GM23338 (cell line): ENCODE measurements around the gene EPAS1. TPM values are rescaled to one million over a fixed set of nuclear protein-coding genes. Genes with fewer than 3 reads are reported as not detected.

ENCODE experiments used
- ATAC-seq: fragments of 200-7000 bp; cut with Tn5 transposase; 3 replicates; pipeline ENCODE4 v1.9.1; 2020
- DNase-seq: peaks from one replicate; pipeline ENCODE4 v3.0.0-alpha.2; 2015; ENCODE audit warnings: low spot score
- H2AFZ ChIP-seq: fragments of 200-600 bp; sonication (generic); 2 replicates; pipeline ENCODE4 v1.8.0; 2016; ENCODE audit warnings: antibody characterized with exemption, mild to moderate bottlenecking, moderate library complexity
- H3F3A ChIP-seq: fragments of 200-600 bp; sonication (generic); replicated peaks from 2 replicates; pipeline ENCODE4 v1.8.0; 2017; ENCODE audit warnings: antibody characterized with exemption, mixed run types, low read depth
- H3K27ac ChIP-seq: fragments of 200-600 bp; sonication (generic); 2 replicates; pipeline ENCODE4 v1.6.1; 2016; ENCODE audit warnings: low read depth
- H3K27me3 ChIP-seq: fragments of 200-600 bp; sonication (generic); 2 replicates; pipeline ENCODE4 v1.8.0; 2016; ENCODE audit warnings: mild to moderate bottlenecking, mixed run types, moderate library complexity; ENCODE audit not compliant: insufficient read depth
- H3K36me3 ChIP-seq: fragments of 200-600 bp; sonication (generic); 2 replicates; pipeline ENCODE4 v1.8.0; 2016; ENCODE audit warnings: mild to moderate bottlenecking; ENCODE audit not compliant: insufficient read depth
- H3K4me1 ChIP-seq: fragments of 200-600 bp; sonication (generic); 2 replicates; pipeline ENCODE4 v1.8.0; 2016; ENCODE audit warnings: mild to moderate bottlenecking, moderate library complexity; ENCODE audit not compliant: insufficient read depth
- H3K4me2 ChIP-seq: fragments of 200-600 bp; sonication (generic); 2 replicates; pipeline ENCODE4 v1.7.1; 2017; ENCODE audit warnings: mixed run types
- H3K4me3 ChIP-seq: fragments of 200-600 bp; sonication (generic); 2 replicates; pipeline ENCODE4 v1.6.1; 2016; ENCODE audit warnings: mixed run types
- H3K79me2 ChIP-seq: fragments of 200-600 bp; sonication (generic); replicated peaks from 2 replicates; pipeline ENCODE4 v1.8.0; 2017; ENCODE audit warnings: mild to moderate bottlenecking; ENCODE audit not compliant: insufficient read depth
- H3K9me2 ChIP-seq: fragments of 200-600 bp; sonication (generic); 2 replicates; pipeline ENCODE4 v1.8.0; 2017; ENCODE audit not compliant: insufficient read depth
- H4K20me1 ChIP-seq: fragments of 200-600 bp; sonication (generic); replicated peaks from 2 replicates; pipeline ENCODE4 v1.8.0; 2017; ENCODE audit warnings: mild to moderate bottlenecking; ENCODE audit not compliant: insufficient read depth
- H3K27ac Mint-ChIP-seq: 2 replicates; pipeline ENCODE4 v1.8.0; 2020; ENCODE audit warnings: inconsistent platforms, mild to moderate bottlenecking, moderate library complexity, mixed read lengths
- H3K27me3 Mint-ChIP-seq: 3 replicates; pipeline ENCODE4 v1.8.0; 2022; ENCODE audit warnings: low read depth, mild to moderate bottlenecking, moderate library complexity, mixed read lengths, inconsistent platforms; ENCODE audit not compliant: insufficient read depth, poor library complexity
- H3K36me3 Mint-ChIP-seq: 3 replicates; pipeline ENCODE4 v1.8.0; 2021; ENCODE audit warnings: low read depth, mild to moderate bottlenecking, inconsistent platforms, moderate library complexity, mixed read lengths
- H3K4me1 Mint-ChIP-seq: 3 replicates; pipeline ENCODE4 v1.8.0; 2020; ENCODE audit warnings: mild to moderate bottlenecking, inconsistent platforms, mixed read lengths
- H3K4me3 Mint-ChIP-seq: 3 replicates; pipeline ENCODE4 v1.8.0; 2021; ENCODE audit warnings: moderate library complexity, mild to moderate bottlenecking, inconsistent platforms, mixed read lengths
- H3K9me3 Mint-ChIP-seq: 3 replicates; pipeline ENCODE4 v1.8.0; 2020; ENCODE audit warnings: moderate library complexity, mild to moderate bottlenecking, inconsistent platforms, mixed read lengths
- CREB1 ChIP-seq: fragments of 250-450 bp; sonication (Bioruptor Pico); IDR thresholded peaks from 2 replicates; pipeline ENCODE4 v1.5.0; 2020; ENCODE audit warnings: low read depth, mild to moderate bottlenecking, moderate library complexity
- EZH2 ChIP-seq: fragments of 200-600 bp; sonication (generic); IDR thresholded peaks from one replicate; pipeline ENCODE4 v1.8.0; 2017; ENCODE audit warnings: antibody characterized with exemption, mild to moderate bottlenecking, low read depth; ENCODE audit not compliant: unreplicated experiment
- EZH2phosphoT487 ChIP-seq: fragments of 200-600 bp; sonication (generic); IDR thresholded peaks from one replicate; pipeline ENCODE4 v1.8.1; 2018; ENCODE audit warnings: antibody characterized with exemption; ENCODE audit not compliant: unreplicated experiment
- JUNB ChIP-seq: IDR thresholded peaks from one replicate; pipeline ENCODE4 v1.6.1; 2016; ENCODE audit warnings: antibody characterized with exemption; ENCODE audit not compliant: unreplicated experiment
- NANOG ChIP-seq: IDR thresholded peaks from 2 replicates; pipeline ENCODE4 v1.6.1; 2016; ENCODE audit warnings: antibody characterized with exemption, borderline replicate concordance
- POLR2AphosphoS5 ChIP-seq: IDR thresholded peaks from 2 replicates; pipeline ENCODE4 v1.6.1; 2016; ENCODE audit warnings: antibody characterized with exemption, low read depth
- STAT1 ChIP-seq: IDR thresholded peaks from one replicate; pipeline ENCODE4 v1.6.1; 2016; ENCODE audit warnings: antibody characterized with exemption; ENCODE audit not compliant: unreplicated experiment
- ZNF114 ChIP-seq: fragments of 250-450 bp; sonication (Bioruptor Pico); IDR thresholded peaks from 2 replicates; pipeline ENCODE4 v1.5.0; 2020; ENCODE audit warnings: mild to moderate bottlenecking, moderate library complexity
- ZNF331 ChIP-seq: fragments of 250-450 bp; sonication (Bioruptor Pico); IDR thresholded peaks from 2 replicates; pipeline ENCODE4 v1.5.0; 2020; ENCODE audit warnings: low read depth, mild to moderate bottlenecking, moderate library complexity
- polyA plus RNA-seq: library from polyadenylated mRNA; unstranded; fragments of >200 nt; fragmentation: Nextera tagmentation; extraction: Ambion mirVana; gene quantifications from 2 replicates; pipeline ENCODE4 v1.2.1, GENCODE V29; 2016
- total RNA-seq: library from RNA; depleted of rRNA; stranded (reverse); fragments of >200 nt; shearing (Covaris generic); gene quantifications from 2 replicates; pipeline ENCODE4 v1.2.3, GENCODE V29; 2014
- TF ChIP-seq, protein P1 (sequence below): IDR thresholded peaks from one replicate; pipeline ENCODE4 v1.6.1; 2018; ENCODE audit warnings: antibody characterized with exemption; ENCODE audit not compliant: unreplicated experiment
- TF ChIP-seq, protein P2 (sequence below), 2 experiments: fragments of 200-600 bp in 1 of 2; sonication (generic) in 1 of 2; conservative IDR thresholded peaks; 2 replicates each; pipeline versions ENCODE4 v1.5.1 to v1.6.1; 2016 to 2017; ENCODE audit warnings: antibody characterized with exemption in 2 of 2, low read depth in 2 of 2, mild to moderate bottlenecking in 2 of 2, moderate library complexity in 1 of 2
- TF ChIP-seq, protein P3 (sequence below): fragments of 250-450 bp; sonication (Bioruptor Pico); IDR thresholded peaks from 2 replicates; pipeline ENCODE4 v1.5.0; 2020; ENCODE audit warnings: mild to moderate bottlenecking, moderate library complexity
- TF ChIP-seq, protein P4 (sequence below): IDR thresholded peaks from 2 replicates; pipeline ENCODE4 v1.6.1; 2016; ENCODE audit warnings: antibody characterized with exemption

The EPAS1 gene
- total and polyA plus RNA-seq, 2 experiments from 2014 or later = 0.68 to 5.4 TPM

DNA sequence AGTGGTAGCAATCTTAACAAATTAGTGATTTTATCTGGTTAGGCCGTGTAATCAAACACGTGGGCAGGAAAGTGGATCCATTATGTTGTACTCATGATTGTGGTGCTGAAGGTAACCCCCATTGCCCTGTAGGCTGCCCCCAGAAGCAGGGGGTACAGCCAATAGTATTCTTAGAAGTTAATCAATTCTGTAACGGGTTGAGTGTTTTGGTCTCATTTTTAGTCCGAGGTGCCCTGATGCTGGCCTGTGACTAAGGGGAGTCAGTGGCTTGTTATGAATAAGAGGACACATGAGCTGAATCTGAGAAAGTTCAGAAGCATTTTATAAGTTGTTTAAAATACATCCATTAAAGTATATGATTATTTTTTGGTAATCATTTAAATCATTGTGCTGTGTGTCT lies 8.6 kb downstream of the EPAS1 start:
- H3K27me3 Mint-ChIP-seq = peaks cover 28% of the 10 kb centered on the region
- H3K27ac Mint-ChIP-seq = no peak overlapping the region
- no peak overlapping the region for H2AFZ ChIP-seq
- ATAC-seq (no peak), DNase-seq (no peak)
- H3K9me2 ChIP-seq = peaks cover 13% of the 10 kb centered on the region
- peaks cover 35% of the 10 kb centered on the region for H3K4me1 ChIP-seq
- H3K4me1 Mint-ChIP-seq = peaks cover 27% of the 10 kb centered on the region
- peaks cover 12% of the 10 kb centered on the region; the same call in 2 of the 3 replicates for H3K36me3 Mint-ChIP-seq
- H3K79me2 ChIP-seq = no peaks in the 10 kb centered on the region
- H3K27me3 ChIP-seq = peaks cover 31% of the 10 kb centered on the region
- H3K4me3 ChIP-seq = no peak overlapping the region
- peaks cover 6% of the 10 kb centered on the region; the same call in 2 of the 3 replicates for H3K9me3 Mint-ChIP-seq
- no peak overlapping the region for H3K4me3 Mint-ChIP-seq
- TF ChIP-seq JUNB = no peak
- TF ChIP-seq, protein P1, sequence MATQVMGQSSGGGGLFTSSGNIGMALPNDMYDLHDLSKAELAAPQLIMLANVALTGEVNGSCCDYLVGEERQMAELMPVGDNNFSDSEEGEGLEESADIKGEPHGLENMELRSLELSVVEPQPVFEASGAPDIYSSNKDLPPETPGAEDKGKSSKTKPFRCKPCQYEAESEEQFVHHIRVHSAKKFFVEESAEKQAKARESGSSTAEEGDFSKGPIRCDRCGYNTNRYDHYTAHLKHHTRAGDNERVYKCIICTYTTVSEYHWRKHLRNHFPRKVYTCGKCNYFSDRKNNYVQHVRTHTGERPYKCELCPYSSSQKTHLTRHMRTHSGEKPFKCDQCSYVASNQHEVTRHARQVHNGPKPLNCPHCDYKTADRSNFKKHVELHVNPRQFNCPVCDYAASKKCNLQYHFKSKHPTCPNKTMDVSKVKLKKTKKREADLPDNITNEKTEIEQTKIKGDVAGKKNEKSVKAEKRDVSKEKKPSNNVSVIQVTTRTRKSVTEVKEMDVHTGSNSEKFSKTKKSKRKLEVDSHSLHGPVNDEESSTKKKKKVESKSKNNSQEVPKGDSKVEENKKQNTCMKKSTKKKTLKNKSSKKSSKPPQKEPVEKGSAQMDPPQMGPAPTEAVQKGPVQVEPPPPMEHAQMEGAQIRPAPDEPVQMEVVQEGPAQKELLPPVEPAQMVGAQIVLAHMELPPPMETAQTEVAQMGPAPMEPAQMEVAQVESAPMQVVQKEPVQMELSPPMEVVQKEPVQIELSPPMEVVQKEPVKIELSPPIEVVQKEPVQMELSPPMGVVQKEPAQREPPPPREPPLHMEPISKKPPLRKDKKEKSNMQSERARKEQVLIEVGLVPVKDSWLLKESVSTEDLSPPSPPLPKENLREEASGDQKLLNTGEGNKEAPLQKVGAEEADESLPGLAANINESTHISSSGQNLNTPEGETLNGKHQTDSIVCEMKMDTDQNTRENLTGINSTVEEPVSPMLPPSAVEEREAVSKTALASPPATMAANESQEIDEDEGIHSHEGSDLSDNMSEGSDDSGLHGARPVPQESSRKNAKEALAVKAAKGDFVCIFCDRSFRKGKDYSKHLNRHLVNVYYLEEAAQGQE = no peak
- no peak for TF ChIP-seq POLR2AphosphoS5
- no peak for TF ChIP-seq EZH2phosphoT487
- TF ChIP-seq, protein P2, sequence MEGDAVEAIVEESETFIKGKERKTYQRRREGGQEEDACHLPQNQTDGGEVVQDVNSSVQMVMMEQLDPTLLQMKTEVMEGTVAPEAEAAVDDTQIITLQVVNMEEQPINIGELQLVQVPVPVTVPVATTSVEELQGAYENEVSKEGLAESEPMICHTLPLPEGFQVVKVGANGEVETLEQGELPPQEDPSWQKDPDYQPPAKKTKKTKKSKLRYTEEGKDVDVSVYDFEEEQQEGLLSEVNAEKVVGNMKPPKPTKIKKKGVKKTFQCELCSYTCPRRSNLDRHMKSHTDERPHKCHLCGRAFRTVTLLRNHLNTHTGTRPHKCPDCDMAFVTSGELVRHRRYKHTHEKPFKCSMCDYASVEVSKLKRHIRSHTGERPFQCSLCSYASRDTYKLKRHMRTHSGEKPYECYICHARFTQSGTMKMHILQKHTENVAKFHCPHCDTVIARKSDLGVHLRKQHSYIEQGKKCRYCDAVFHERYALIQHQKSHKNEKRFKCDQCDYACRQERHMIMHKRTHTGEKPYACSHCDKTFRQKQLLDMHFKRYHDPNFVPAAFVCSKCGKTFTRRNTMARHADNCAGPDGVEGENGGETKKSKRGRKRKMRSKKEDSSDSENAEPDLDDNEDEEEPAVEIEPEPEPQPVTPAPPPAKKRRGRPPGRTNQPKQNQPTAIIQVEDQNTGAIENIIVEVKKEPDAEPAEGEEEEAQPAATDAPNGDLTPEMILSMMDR (conservative IDR thresholded peaks at IDR 0.05; ENCODE audit: low read depth in 2 of 2) = no peak
- TF ChIP-seq, protein P3, sequence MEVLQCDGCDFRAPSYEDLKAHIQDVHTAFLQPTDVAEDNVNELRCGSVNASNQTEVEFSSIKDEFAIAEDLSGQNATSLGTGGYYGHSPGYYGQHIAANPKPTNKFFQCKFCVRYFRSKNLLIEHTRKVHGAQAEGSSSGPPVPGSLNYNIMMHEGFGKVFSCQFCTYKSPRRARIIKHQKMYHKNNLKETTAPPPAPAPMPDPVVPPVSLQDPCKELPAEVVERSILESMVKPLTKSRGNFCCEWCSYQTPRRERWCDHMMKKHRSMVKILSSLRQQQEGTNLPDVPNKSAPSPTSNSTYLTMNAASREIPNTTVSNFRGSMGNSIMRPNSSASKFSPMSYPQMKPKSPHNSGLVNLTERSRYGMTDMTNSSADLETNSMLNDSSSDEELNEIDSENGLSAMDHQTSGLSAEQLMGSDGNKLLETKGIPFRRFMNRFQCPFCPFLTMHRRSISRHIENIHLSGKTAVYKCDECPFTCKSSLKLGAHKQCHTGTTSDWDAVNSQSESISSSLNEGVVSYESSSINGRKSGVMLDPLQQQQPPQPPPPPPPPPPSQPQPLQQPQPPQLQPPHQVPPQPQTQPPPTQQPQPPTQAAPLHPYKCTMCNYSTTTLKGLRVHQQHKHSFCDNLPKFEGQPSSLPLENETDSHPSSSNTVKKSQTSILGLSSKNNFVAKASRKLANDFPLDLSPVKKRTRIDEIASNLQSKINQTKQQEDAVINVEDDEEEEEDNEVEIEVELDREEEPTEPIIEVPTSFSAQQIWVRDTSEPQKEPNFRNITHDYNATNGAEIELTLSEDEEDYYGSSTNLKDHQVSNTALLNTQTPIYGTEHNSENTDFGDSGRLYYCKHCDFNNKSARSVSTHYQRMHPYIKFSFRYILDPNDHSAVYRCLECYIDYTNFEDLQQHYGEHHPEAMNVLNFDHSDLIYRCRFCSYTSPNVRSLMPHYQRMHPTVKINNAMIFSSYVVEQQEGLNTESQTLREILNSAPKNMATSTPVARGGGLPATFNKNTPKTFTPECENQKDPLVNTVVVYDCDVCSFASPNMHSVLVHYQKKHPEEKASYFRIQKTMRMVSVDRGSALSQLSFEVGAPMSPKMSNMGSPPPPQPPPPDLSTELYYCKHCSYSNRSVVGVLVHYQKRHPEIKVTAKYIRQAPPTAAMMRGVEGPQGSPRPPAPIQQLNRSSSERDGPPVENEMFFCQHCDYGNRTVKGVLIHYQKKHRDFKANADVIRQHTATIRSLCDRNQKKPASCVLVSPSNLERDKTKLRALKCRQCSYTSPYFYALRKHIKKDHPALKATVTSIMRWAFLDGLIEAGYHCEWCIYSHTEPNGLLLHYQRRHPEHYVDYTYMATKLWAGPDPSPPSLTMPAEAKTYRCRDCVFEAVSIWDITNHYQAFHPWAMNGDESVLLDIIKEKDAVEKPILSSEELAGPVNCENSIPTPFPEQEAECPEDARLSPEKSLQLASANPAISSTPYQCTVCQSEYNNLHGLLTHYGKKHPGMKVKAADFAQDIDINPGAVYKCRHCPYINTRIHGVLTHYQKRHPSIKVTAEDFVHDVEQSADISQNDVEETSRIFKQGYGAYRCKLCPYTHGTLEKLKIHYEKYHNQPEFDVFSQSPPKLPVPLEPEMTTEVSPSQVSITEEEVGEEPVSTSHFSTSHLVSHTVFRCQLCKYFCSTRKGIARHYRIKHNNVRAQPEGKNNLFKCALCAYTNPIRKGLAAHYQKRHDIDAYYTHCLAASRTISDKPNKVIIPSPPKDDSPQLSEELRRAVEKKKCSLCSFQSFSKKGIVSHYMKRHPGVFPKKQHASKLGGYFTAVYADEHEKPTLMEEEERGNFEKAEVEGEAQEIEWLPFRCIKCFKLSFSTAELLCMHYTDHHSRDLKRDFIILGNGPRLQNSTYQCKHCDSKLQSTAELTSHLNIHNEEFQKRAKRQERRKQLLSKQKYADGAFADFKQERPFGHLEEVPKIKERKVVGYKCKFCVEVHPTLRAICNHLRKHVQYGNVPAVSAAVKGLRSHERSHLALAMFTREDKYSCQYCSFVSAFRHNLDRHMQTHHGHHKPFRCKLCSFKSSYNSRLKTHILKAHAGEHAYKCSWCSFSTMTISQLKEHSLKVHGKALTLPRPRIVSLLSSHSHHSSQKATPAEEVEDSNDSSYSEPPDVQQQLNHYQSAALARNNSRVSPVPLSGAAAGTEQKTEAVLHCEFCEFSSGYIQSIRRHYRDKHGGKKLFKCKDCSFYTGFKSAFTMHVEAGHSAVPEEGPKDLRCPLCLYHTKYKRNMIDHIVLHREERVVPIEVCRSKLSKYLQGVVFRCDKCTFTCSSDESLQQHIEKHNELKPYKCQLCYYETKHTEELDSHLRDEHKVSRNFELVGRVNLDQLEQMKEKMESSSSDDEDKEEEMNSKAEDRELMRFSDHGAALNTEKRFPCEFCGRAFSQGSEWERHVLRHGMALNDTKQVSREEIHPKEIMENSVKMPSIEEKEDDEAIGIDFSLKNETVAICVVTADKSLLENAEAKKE = no peak
- TF ChIP-seq NANOG = no peak
- no peak for TF ChIP-seq STAT1
- TF ChIP-seq EZH2 = no peak
- no peak for TF ChIP-seq ZNF331
- TF ChIP-seq, protein P4, sequence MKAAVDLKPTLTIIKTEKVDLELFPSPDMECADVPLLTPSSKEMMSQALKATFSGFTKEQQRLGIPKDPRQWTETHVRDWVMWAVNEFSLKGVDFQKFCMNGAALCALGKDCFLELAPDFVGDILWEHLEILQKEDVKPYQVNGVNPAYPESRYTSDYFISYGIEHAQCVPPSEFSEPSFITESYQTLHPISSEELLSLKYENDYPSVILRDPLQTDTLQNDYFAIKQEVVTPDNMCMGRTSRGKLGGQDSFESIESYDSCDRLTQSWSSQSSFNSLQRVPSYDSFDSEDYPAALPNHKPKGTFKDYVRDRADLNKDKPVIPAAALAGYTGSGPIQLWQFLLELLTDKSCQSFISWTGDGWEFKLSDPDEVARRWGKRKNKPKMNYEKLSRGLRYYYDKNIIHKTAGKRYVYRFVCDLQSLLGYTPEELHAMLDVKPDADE = no peak
- TF ChIP-seq ZNF114 = no peak
- no peak for TF ChIP-seq CREB1 (CRISPR knock-in tag)
- H3K36me3 ChIP-seq = no peaks in the 10 kb centered on the region
- no peak overlapping the region for H3K27ac ChIP-seq
- H3F3A ChIP-seq = no peaks in the 10 kb centered on the region
- peaks cover 5% of the 10 kb centered on the region for H4K20me1 ChIP-seq
- H3K4me2 ChIP-seq = no peak overlapping the region
